Natural killer cell (primary cell): ENCODE data around the gene PEX11G. TPM values are rescaled to one million over a fixed set of nuclear protein-coding genes. Genes with fewer than 3 reads are reported as not detected.
A peak's percentile ranks its signal among the peaks of the same experiment; 100 is the strongest.

ENCODE experiments used
- ATAC-seq, 3 donors: fragments of 150-1000 bp in 2 of 3; fragments of 200-7000 bp in 1 of 3; cut with Tn5 transposase; 1 replicate in 1 of 3; 2 replicates in 2 of 3; pipeline ENCODE4 v1.10.0; 2021; ENCODE audit warnings: mild to moderate bottlenecking in 2 of 3, moderate library complexity in 2 of 3
- DNase-seq, 2 donors: peaks; one replicate each; pipeline versions ENCODE4 v3.0.0 to v3.0.0-alpha.2; 2013 to 2021; ENCODE audit warnings: mixed read lengths in 1 of 2
- H3K27ac ChIP-seq: one replicate; pipeline ENCODE4 v1.5.1; 2013; ENCODE audit warnings: mild to moderate bottlenecking, low read length
- H3K27me3 ChIP-seq: one replicate; pipeline ENCODE4 v1.6.1; 2013; ENCODE audit warnings: low read length; ENCODE audit not compliant: control insufficient read depth, insufficient read depth
- H3K36me3 ChIP-seq: one replicate; pipeline ENCODE4 v1.6.1; 2013; ENCODE audit warnings: low read length; ENCODE audit not compliant: control insufficient read depth, insufficient read depth
- H3K4me1 ChIP-seq: one replicate; pipeline ENCODE4 v1.6.1; 2013; ENCODE audit warnings: low read length; ENCODE audit not compliant: control insufficient read depth, insufficient read depth
- H3K4me3 ChIP-seq: one replicate; pipeline ENCODE4 v1.5.1; 2013; ENCODE audit warnings: low read length
- H3K9me3 ChIP-seq: one replicate; pipeline ENCODE4 v1.6.1; 2013; ENCODE audit warnings: low read length; ENCODE audit not compliant: control insufficient read depth, insufficient read depth
- H3K27ac Mint-ChIP-seq, 2 donors: one replicate each; pipeline ENCODE4 v1.8.0; 2022; ENCODE audit warnings: mild to moderate bottlenecking in 2 of 2, mixed read lengths in 2 of 2, moderate library complexity in 1 of 2
- H3K27me3 Mint-ChIP-seq, 2 donors: one replicate each; pipeline ENCODE4 v1.8.0; 2022; ENCODE audit warnings: low read depth in 2 of 2, mixed read lengths in 2 of 2
- H3K36me3 Mint-ChIP-seq: one replicate; pipeline ENCODE4 v1.8.0; 2022; ENCODE audit warnings: mixed read lengths
- H3K4me1 Mint-ChIP-seq, 2 donors: one replicate each; pipeline ENCODE4 v1.8.0; 2022; ENCODE audit warnings: mixed read lengths in 2 of 2
- H3K4me3 Mint-ChIP-seq: one replicate; pipeline ENCODE4 v1.8.0; 2022; ENCODE audit warnings: mild to moderate bottlenecking, moderate library complexity, mixed read lengths
- H3K9me3 Mint-ChIP-seq, 2 donors: one replicate each; pipeline ENCODE4 v1.8.0; 2022; ENCODE audit warnings: mixed read lengths in 2 of 2
- WGBS: methylation state at CpG from one replicate; pipeline ENCODE4 v1.1.7; 2013; ENCODE audit warnings: missing lambda C conversion rate; ENCODE audit not compliant: insufficient coverage; 5-methylcytosine and 5-hydroxymethylcytosine counted together
- intact Hi-C: fragments of 100-400 bp; cut with micrococcal nuclease; formaldehyde crosslinking; loops from one replicate; pipeline ENCODE4 v1.14.2; 2022
- total RNA-seq, 4 donors: library from RNA; stranded (reverse); fragments of 120-200 nt in 1 of 4; gene quantifications; one replicate each; pipeline versions ENCODE4 v1.2.3 to v1.2.4, GENCODE V29; 2013 to 2022
- TF ChIP-seq, protein P1 (sequence below): fragments of 200-600 bp; IDR thresholded peaks from one replicate; pipeline ENCODE4 v1.8.0; 2022; ENCODE audit warnings: antibody characterized with exemption

PEX11G gene
- total RNA-seq, 3 donors from 2014 or later (not counting 1 experiment from before 2014, with no cell fraction given), result 0.33 to 1.5 TPM; not detected in 1

DNA sequence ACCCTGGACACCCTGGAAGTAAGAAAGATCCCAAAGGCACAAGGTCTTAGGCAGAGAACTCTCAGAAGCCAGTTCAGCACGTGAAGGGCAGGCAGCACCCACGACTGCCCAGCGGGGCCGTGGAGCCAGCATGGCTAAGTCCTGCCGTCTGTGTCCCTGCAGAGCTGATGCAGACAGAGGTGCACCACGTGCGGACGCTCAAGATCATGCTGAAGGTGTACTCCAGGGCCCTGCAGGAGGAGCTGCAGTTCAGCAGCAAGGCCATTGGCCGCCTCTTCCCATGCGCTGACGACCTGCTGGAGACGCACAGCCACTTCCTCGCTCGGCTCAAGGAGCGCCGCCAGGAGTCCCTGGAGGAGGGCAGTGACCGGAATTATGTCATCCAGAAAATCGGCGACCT lies 44.8 kb downstream of the PEX11G start:
- Histone ChIP-seq H3K36me3 (peaks cover 82% of the 10 kb centered on the region), H3K27me3 (no peaks in the 10 kb centered on the region), H3K27ac (no peak overlapping the region), H3K9me3 (no peaks in the 10 kb centered on the region), H3K4me1 (no peaks in the 10 kb centered on the region), H3K4me3 (no peak overlapping the region)
- WGBS, result 96% methylated on average over 19 of the region's 19 CpGs
- DNase-seq (no peak), ATAC-seq (no peak)
- no peak overlapping the region for H3K4me3 Mint-ChIP-seq
- TF ChIP-seq, protein P1, sequence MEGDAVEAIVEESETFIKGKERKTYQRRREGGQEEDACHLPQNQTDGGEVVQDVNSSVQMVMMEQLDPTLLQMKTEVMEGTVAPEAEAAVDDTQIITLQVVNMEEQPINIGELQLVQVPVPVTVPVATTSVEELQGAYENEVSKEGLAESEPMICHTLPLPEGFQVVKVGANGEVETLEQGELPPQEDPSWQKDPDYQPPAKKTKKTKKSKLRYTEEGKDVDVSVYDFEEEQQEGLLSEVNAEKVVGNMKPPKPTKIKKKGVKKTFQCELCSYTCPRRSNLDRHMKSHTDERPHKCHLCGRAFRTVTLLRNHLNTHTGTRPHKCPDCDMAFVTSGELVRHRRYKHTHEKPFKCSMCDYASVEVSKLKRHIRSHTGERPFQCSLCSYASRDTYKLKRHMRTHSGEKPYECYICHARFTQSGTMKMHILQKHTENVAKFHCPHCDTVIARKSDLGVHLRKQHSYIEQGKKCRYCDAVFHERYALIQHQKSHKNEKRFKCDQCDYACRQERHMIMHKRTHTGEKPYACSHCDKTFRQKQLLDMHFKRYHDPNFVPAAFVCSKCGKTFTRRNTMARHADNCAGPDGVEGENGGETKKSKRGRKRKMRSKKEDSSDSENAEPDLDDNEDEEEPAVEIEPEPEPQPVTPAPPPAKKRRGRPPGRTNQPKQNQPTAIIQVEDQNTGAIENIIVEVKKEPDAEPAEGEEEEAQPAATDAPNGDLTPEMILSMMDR, result no peak
- H3K9me3 Mint-ChIP-seq, result no peaks in the 10 kb centered on the region
- intact Hi-C loops, result no loop called here
- H3K36me3 Mint-ChIP-seq, result no peaks in the 10 kb centered on the region
- no peak overlapping the region for H3K27ac Mint-ChIP-seq
- no peaks in the 10 kb centered on the region for H3K27me3 Mint-ChIP-seq
- peaks cover 0 to 7% of the 10 kb centered on the region in 2 donors for H3K4me1 Mint-ChIP-seq

- Mint-ChIP-seq H3K36me3 (no peaks in the 10 kb centered on the region), H3K4me1 (peaks cover 0 to 7% of the 10 kb centered on the region in 2 donors), H3K27me3 (no peaks in the 10 kb centered on the region), H3K4me3 (no peak overlapping the region), H3K27ac (peak overlapping the region in 1 of 2 donors; percentile 16), H3K9me3 (no peaks in the 10 kb centered on the region)
- H3K9me3 ChIP-seq, result no peaks in the 10 kb centered on the region
- H3K27ac ChIP-seq, result no peak overlapping the region
- no peaks in the 10 kb centered on the region for H3K27me3 ChIP-seq
- no peaks in the 10 kb centered on the region for H3K4me1 ChIP-seq
- H3K36me3 ChIP-seq, result peaks cover 70% of the 10 kb centered on the region
- 95% methylated on average over 9 of the region's 9 CpGs for WGBS
- DNase-seq (no peak), ATAC-seq (no peak)
- TF ChIP-seq, protein P1, result no peak
- H3K4me3 ChIP-seq, result no peak overlapping the region
- intact Hi-C loops, result no loop called here
Measured at GRCh38 chr19:7442423-7442822, 46.4 kb downstream of the PEX11G start.

DNA sequence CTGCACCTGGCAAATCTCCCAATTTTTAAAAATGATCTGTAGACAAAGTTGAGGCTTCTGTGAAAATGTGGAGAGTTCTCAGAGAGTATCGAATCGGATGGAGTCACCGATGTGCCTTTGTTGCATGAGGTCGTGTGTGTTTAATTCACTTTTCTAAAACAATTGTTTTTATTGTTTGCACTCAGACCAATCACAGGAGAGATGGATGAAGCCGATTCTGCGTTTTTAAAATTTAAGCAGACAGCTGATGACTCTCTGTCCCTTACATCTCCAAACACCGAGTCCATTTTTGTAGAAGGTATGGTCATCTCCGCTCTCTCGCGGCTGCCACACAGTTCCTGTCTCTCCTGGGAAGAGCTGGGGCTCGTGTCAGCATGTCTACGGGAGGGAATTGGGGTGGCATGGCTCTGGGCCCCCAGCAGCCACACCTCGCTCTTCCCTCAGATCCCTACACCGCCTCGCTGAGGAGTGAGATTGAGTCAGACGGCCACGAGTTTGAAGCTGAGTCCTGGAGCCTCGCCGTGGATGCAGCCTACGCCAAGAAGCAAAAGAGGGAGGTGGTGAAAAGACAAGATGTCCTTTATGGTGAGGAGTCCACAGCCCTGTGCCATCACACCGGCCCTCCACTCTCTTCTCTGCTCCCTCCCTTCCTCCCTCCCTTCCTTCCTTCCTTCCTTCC lies 47.2 kb downstream of the PEX11G start:
- Mint-ChIP-seq H3K27ac (no peak overlapping the region), H3K4me1 (peaks cover 0 to 9% of the 10 kb centered on the region in 2 donors), H3K27me3 (no peaks in the 10 kb centered on the region), H3K4me3 (no peak overlapping the region), H3K36me3 (no peaks in the 10 kb centered on the region), H3K9me3 (no peaks in the 10 kb centered on the region)
- no peak overlapping the region for H3K4me3 ChIP-seq
- no peak overlapping the region for H3K27ac ChIP-seq
- H3K36me3 ChIP-seq, result peaks cover 68% of the 10 kb centered on the region
- H3K9me3 ChIP-seq, result no peaks in the 10 kb centered on the region
- intact Hi-C loops, result no loop called here
- ATAC-seq, result no peak
- WGBS, result 95% methylated on average over 21 of the region's 21 CpGs
- DNase-seq, result no peak
- TF ChIP-seq, protein P1, result no peak
- no peaks in the 10 kb centered on the region for H3K27me3 ChIP-seq
- H3K4me1 ChIP-seq, result no peaks in the 10 kb centered on the region
